GM21576 (cell line): Measurements from ENCODE around the gene RAX2.

ENCODE experiments used
- ATAC-seq: cut with Tn5 transposase; IDR thresholded peaks from one replicate; pipeline ENCODE4 v1.9.1; 2021; ENCODE audit warnings: mild to moderate bottlenecking, moderate library complexity; ENCODE audit not compliant: unreplicated experiment

RAX2 gene

GRCh38 chr19:3733549-3734309 is 38.3 kb downstream of the RAX2 start:
- no peak for ATAC-seq

- ATAC-seq: no peak
Observed at GRCh38 chr19:3732108-3732507, 39.9 kb downstream of the RAX2 start.

GRCh38 chr19:3730457-3730958 is 41.5 kb downstream of the RAX2 start:
- ATAC-seq: no peak

GRCh38 chr19:3725640-3726310 is 46.3 kb downstream of the RAX2 start:
- ATAC-seq: no peak

GRCh38 chr19:3725121-3725520 is 46.9 kb downstream of the RAX2 start:
- no peak for ATAC-seq

- no peak for ATAC-seq
Observed at GRCh38 chr19:3723883-3724282, 48.1 kb downstream of the RAX2 start.

GRCh38 chr19:3723110-3723488 is 48.9 kb downstream of the RAX2 start:
- no peak for ATAC-seq

GRCh38 chr19:3722443-3723109 is 49.5 kb downstream of the RAX2 start:
- no peak for ATAC-seq

GRCh38 chr19:3721887-3722442 is 50.1 kb downstream of the RAX2 start:
- no peak for ATAC-seq

- ATAC-seq: no peak
Observed at GRCh38 chr19:3721131-3721886, 50.7 kb downstream of the RAX2 start.

- ATAC-seq: no peak
Observed at GRCh38 chr19:3720349-3720917, 51.6 kb downstream of the RAX2 start.

- no peak for ATAC-seq
Observed at GRCh38 chr19:3719868-3720267, 52.2 kb downstream of the RAX2 start.
